GM12864 (cell line): ENCODE data around the gene FAM9C.

Source experiments
- DNase-seq: peaks from one replicate; pipeline ENCODE4 v3.0.0-alpha.2; 2011; ENCODE audit warnings: low read depth
- H3K4me3 ChIP-seq: 2 replicates; pipeline ENCODE4 v1.5.1; 2011; ENCODE audit warnings: mild to moderate bottlenecking, low read depth, low read length, control low read depth
- CTCF ChIP-seq: IDR thresholded peaks from 2 replicates; pipeline ENCODE4 v1.5.1; 2011; ENCODE audit warnings: low read depth, mild to moderate bottlenecking, moderate library complexity, low read length, control low read depth, inconsistent platforms; ENCODE audit errors: missing control alignments

FAM9C gene

GRCh38 chrX:12994321-12994720 is 50.1 kb downstream of the FAM9C start:
- no peak overlapping the region for H3K4me3 ChIP-seq
- no peak for DNase-seq
- TF ChIP-seq CTCF = no peak

- DNase-seq = no peak
- TF ChIP-seq CTCF = no peak
- no peak overlapping the region for H3K4me3 ChIP-seq
Observed at GRCh38 chrX:12993826-12994225, 50.6 kb downstream of the FAM9C start.

GRCh38 chrX:12992544-12993118 is 51.8 kb downstream of the FAM9C start:
- TF ChIP-seq CTCF = no peak
- DNase-seq = no peak
- no peak overlapping the region for H3K4me3 ChIP-seq

- H3K4me3 ChIP-seq = no peak overlapping the region
- TF ChIP-seq CTCF = no peak
- DNase-seq = no peak
Observed at GRCh38 chrX:12991575-12991974, 52.8 kb downstream of the FAM9C start.

GRCh38 chrX:12989461-12989860 is 55.0 kb downstream of the FAM9C start:
- no peak for TF ChIP-seq CTCF
- H3K4me3 ChIP-seq = no peak overlapping the region
- DNase-seq = no peak

- DNase-seq = no peak
- no peak for TF ChIP-seq CTCF
- no peak overlapping the region for H3K4me3 ChIP-seq
Observed at GRCh38 chrX:12988797-12989196, 55.6 kb downstream of the FAM9C start.

GRCh38 chrX:12987900-12988594 is 56.4 kb downstream of the FAM9C start:
- H3K4me3 ChIP-seq = no peak overlapping the region
- TF ChIP-seq CTCF = no peak
- DNase-seq = no peak
